C4-2B (cell line): ENCODE results near the gene SLC6A9.

Experiments used
- CTCF ChIP-seq: fragments of 450-650 bp; conservative IDR thresholded peaks from 2 replicates; pipeline ENCODE4 v1.5.1; 2017; ENCODE audit warnings: mild to moderate bottlenecking
- ZFX ChIP-seq: fragments of 450-650 bp; IDR thresholded peaks from 2 replicates; pipeline ENCODE4 v1.6.1; 2017

- TF ChIP-seq CTCF = no peak
- no peak for TF ChIP-seq ZFX
Measured at GRCh38 chr1:44033041-44033575, 1.8 kb upstream of the SLC6A9 start.
